CD4-positive, alpha-beta T cell (primary cell): Measurements from ENCODE around the gene SEPTIN11. TPM values are rescaled to one million over a fixed set of nuclear protein-coding genes. Genes with fewer than 3 reads are reported as not detected.
A peak's percentile ranks its signal among the peaks of the same experiment; 100 is the strongest.

ENCODE experiments used
- ATAC-seq: fragments of 200-7000 bp; cut with Tn5 transposase; one replicate; pipeline ENCODE4 v1.10.0; 2022; ENCODE audit warnings: mild to moderate bottlenecking; ENCODE audit not compliant: poor library complexity
- CTCF ChIA-PET: fragments of 350-600 bp; sonication (Branson Sonifier 250); formaldehyde crosslinking; loops from one replicate; lab custom pipeline; 2021; ENCODE audit warnings: antibody characterized with exemption, inconsistent platforms; lab: Charles Lee
- POLR2A ChIA-PET: fragments of 350-600 bp; sonication (Branson Sonifier 250); formaldehyde crosslinking; loops from one replicate; lab custom pipeline; 2021; ENCODE audit warnings: antibody characterized with exemption, inconsistent platforms; lab: Charles Lee
- DNase-seq, 14 experiments: peaks; one replicate each; pipeline ENCODE4 v3.0.0-alpha.2; 2013 to 2020; ENCODE audit warnings: mixed read lengths in 2 of 14
- H3K27ac ChIP-seq, 2 donors: one replicate each; pipeline versions ENCODE4 v1.5.1 to v1.7.0; 2013; ENCODE audit warnings: low read length in 2 of 2, low read depth in 1 of 2, mild to moderate bottlenecking in 1 of 2
- H3K27me3 ChIP-seq, 2 experiments: 1 replicate in 1 of 2; 2 replicates in 1 of 2; pipeline versions ENCODE4 v1.6.1 to v1.7.0; 2013; ENCODE audit warnings: low read length in 2 of 2, control low read depth in 1 of 2, mild to moderate bottlenecking in 1 of 2, moderate library complexity in 1 of 2; ENCODE audit not compliant: insufficient read depth in 2 of 2, control insufficient read depth in 1 of 2
- H3K36me3 ChIP-seq: one replicate; pipeline ENCODE4 v1.6.1; 2013; ENCODE audit warnings: low read length, control low read depth; ENCODE audit not compliant: insufficient read depth
- H3K4me1 ChIP-seq: one replicate; pipeline ENCODE4 v1.6.1; 2013; ENCODE audit warnings: low read length, control low read depth; ENCODE audit not compliant: insufficient read depth
- H3K4me3 ChIP-seq: one replicate; pipeline ENCODE4 v1.5.1; 2013; ENCODE audit warnings: mild to moderate bottlenecking, low read length, moderate library complexity
- H3K9me3 ChIP-seq, 2 experiments: 1 replicate in 1 of 2; 2 replicates in 1 of 2; pipeline versions ENCODE4 v1.6.1 to v1.7.0; 2013; ENCODE audit warnings: low read length in 2 of 2, mild to moderate bottlenecking in 2 of 2, control low read depth in 1 of 2, moderate library complexity in 1 of 2; ENCODE audit not compliant: control insufficient read depth in 1 of 2, insufficient read depth in 1 of 2
- H3K27ac Mint-ChIP-seq: one replicate; pipeline ENCODE4 v1.8.0; 2020; ENCODE audit warnings: mixed read lengths
- H3K27me3 Mint-ChIP-seq: one replicate; pipeline ENCODE4 v1.8.0; 2021; ENCODE audit warnings: mixed read lengths
- H3K36me3 Mint-ChIP-seq: one replicate; pipeline ENCODE4 v1.8.0; 2021; ENCODE audit warnings: low read depth, mixed read lengths
- H3K4me1 Mint-ChIP-seq: one replicate; pipeline ENCODE4 v1.8.0; 2021; ENCODE audit warnings: low read depth, mixed read lengths
- H3K4me3 Mint-ChIP-seq: one replicate; pipeline ENCODE4 v1.8.0; 2020; ENCODE audit warnings: mild to moderate bottlenecking, mixed read lengths
- H3K9me3 Mint-ChIP-seq: one replicate; pipeline ENCODE4 v1.8.0; 2020; ENCODE audit warnings: mixed read lengths
- intact Hi-C, 2 experiments: fragments of 100-400 bp; cut with DNase I in 1 of 2; cut with micrococcal nuclease in 1 of 2; formaldehyde crosslinking; loops; one replicate each; pipeline versions ENCODE4 v1.15.1 to v1.9.0; 2023 to 2025; cut with DNase I, micrococcal nuclease
- total RNA-seq, 174 experiments: library from RNA in 2 of 174; stranded (reverse) in 2 of 174; gene quantifications; one replicate each; pipeline ENCODE4 v1.2.3 and lab custom pipeline; 2021 to 2026
- TF ChIP-seq, protein P1 (sequence below): fragments of 200-600 bp; IDR thresholded peaks from one replicate; pipeline ENCODE4 v1.8.0; 2022; ENCODE audit warnings: antibody characterized with exemption, mild to moderate bottlenecking

SEPTIN11 gene
- total RNA-seq, 2 experiments from 2014 or later, result 8.1 to 9.4 TPM

DNA sequence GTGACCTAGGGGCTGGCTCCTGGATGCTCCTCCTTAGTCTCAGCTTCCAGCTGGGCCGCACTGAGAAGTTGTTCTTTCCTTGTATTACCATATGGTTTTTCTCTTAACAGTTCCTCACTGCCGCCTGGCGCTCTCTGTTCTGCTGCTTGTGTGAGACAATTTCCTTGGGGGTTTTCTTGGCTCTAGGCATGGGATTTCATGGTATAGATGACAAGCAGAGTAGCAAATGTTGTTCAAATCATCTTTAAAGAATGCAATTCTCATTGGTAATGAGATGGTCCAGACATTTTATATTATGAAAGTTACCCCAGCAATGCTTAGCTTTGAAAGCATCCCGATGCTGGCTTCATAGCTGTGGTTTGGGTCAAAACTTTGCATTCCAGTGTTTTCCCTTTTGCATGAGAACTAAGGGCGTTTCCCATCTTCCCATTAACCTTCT is 37.6 kb downstream of the SEPTIN11 start:
- H3K27me3 Mint-ChIP-seq, result no peaks in the 10 kb centered on the region
- no peak overlapping the region for H3K27ac ChIP-seq
- no peaks in the 10 kb centered on the region for H3K27me3 ChIP-seq
- ChIA-PET POLR2A (interaction anchor here (1.1 to 1.7 kb wide), 3 partner anchors 10 to 89 kb away, joined by 3 to 4 read pairs (median 4); no protein-coding TSS in a partner anchor), CTCF (interaction anchor here (1.2 kb wide), 1 partner anchor 20 kb away, joined by 3 read pairs; no protein-coding TSS in a partner anchor)
- no peaks in the 10 kb centered on the region for H3K36me3 ChIP-seq
- no peak overlapping the region for H3K4me3 ChIP-seq
- intact Hi-C loops, result loop anchor here in 1 of 2 experiments (5.0 to 10.0 kb wide), 3 partner anchors 35 to 772 kb away; partner anchors contain the start of gene SCARB2
- H3K36me3 Mint-ChIP-seq, result no peaks in the 10 kb centered on the region
- no peak for DNase-seq
- peaks cover 0 to 5% of the 10 kb centered on the region in 2 experiments for H3K9me3 ChIP-seq
- no peak overlapping the region for H3K27ac Mint-ChIP-seq
- H3K9me3 Mint-ChIP-seq, result no peaks in the 10 kb centered on the region
- H3K4me1 ChIP-seq, result peaks cover 63% of the 10 kb centered on the region
- peaks cover 94% of the 10 kb centered on the region for H3K4me1 Mint-ChIP-seq
- H3K4me3 Mint-ChIP-seq, result peak overlapping the region; percentile 25
- ATAC-seq, result no peak
- TF ChIP-seq, protein P1, sequence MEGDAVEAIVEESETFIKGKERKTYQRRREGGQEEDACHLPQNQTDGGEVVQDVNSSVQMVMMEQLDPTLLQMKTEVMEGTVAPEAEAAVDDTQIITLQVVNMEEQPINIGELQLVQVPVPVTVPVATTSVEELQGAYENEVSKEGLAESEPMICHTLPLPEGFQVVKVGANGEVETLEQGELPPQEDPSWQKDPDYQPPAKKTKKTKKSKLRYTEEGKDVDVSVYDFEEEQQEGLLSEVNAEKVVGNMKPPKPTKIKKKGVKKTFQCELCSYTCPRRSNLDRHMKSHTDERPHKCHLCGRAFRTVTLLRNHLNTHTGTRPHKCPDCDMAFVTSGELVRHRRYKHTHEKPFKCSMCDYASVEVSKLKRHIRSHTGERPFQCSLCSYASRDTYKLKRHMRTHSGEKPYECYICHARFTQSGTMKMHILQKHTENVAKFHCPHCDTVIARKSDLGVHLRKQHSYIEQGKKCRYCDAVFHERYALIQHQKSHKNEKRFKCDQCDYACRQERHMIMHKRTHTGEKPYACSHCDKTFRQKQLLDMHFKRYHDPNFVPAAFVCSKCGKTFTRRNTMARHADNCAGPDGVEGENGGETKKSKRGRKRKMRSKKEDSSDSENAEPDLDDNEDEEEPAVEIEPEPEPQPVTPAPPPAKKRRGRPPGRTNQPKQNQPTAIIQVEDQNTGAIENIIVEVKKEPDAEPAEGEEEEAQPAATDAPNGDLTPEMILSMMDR, result no peak

DNA sequence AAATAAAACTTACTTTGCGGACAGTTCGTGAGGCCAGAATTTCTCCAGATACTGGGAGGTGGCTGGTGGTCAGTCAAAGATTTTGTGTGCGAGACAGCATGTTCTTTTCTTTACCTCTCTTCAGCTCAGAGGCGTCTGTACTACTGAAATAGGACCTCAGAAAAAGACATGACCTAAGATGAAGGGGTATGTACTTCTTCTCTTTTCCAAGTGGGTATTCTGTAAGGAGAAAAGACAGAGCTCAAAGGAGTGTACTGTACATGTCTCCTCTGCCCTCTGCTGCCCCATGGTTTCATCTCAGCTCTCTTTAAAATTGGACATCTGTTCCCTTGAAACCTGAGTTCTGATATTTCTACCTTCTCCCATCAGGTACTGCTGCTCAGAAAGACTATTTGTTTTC is 38.1 kb downstream of the SEPTIN11 start:
- H3K27me3 ChIP-seq, result no peaks in the 10 kb centered on the region
- H3K27ac ChIP-seq, result no peak overlapping the region
- H3K9me3 ChIP-seq, result peaks cover 0 to 5% of the 10 kb centered on the region in 2 experiments
- Mint-ChIP-seq H3K4me3 (peak overlapping the region; percentile 25), H3K4me1 (peaks cover 94% of the 10 kb centered on the region), H3K27me3 (no peaks in the 10 kb centered on the region), H3K36me3 (no peaks in the 10 kb centered on the region), H3K9me3 (no peaks in the 10 kb centered on the region), H3K27ac (no peak overlapping the region)
- ATAC-seq, result no peak
- POLR2A ChIA-PET, result interaction anchor here (1.1 to 1.7 kb wide), 4 partner anchors 10 to 89 kb away, joined by 3 to 6 read pairs (median 4); no protein-coding TSS in a partner anchor
- peaks cover 61% of the 10 kb centered on the region for H3K4me1 ChIP-seq
- H3K4me3 ChIP-seq, result no peak overlapping the region
- TF ChIP-seq, protein P1, result no peak
- H3K36me3 ChIP-seq, result no peaks in the 10 kb centered on the region
- intact Hi-C loops, result loop anchor here (2.0 to 10.0 kb wide), 4 partner anchors 35 to 773 kb away; partner anchors contain the start of genes CCNG2 (in 1 of the 2) and SCARB2 (in 1 of the 2)
- CTCF ChIA-PET, result interaction anchor here (1.2 kb wide), 1 partner anchor 37 kb away, joined by 5 read pairs; the partner anchor contains the start of gene SEPTIN11
- DNase-seq, result no peak

DNA sequence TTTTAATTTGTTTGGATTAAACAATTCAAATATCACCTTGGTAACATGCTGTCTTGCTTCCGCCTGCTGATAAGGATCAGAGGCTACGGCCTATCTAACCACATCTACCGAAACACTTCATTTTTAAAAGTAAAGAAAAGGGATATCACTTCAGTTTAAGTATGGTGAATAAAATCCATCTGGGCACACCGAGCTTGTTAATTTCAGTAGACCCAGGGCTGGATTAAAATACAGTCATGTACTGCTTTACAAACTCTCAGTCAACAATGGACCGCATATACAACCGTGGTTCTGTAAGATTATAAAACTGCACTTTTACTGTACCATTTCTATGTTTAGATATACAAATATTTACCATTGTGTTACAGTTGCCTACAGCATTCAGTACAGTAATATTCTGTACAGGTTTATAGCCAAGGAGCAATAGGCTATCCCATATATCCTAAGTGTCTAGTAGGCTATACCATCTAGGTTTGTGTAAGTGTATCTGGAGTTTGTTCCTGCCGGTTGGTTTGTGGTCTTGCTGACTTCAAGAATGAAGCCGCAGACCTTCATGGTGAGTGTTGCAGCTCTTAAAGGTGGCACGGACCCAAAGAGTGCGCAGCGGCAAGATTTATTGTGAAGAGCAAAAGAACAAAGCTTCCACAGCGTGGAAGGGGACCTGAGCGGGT is 40.0 kb downstream of the SEPTIN11 start:
- Histone ChIP-seq H3K27me3 (no peaks in the 10 kb centered on the region), H3K4me1 (peaks cover 61% of the 10 kb centered on the region), H3K4me3 (peak overlapping the region; percentile 40), H3K36me3 (no peaks in the 10 kb centered on the region), H3K9me3 (peaks cover 0 to 5% of the 10 kb centered on the region in 2 experiments), H3K27ac (peak overlapping the region in 1 of 2 donors; percentile 58)
- Mint-ChIP-seq H3K4me3 (peak overlapping the region; percentile 84), H3K4me1 (peaks cover 95% of the 10 kb centered on the region), H3K9me3 (no peaks in the 10 kb centered on the region), H3K27me3 (no peaks in the 10 kb centered on the region), H3K27ac (peak overlapping the region; percentile 84), H3K36me3 (no peaks in the 10 kb centered on the region)
- CTCF ChIA-PET, result interaction anchor here (1.0 to 1.6 kb wide), 3 partner anchors 18 to 214 kb away, joined by 4 read pairs; no protein-coding TSS in a partner anchor
- peak; percentile 34 to 90 (median 58) for DNase-seq
- ATAC-seq, result peak; percentile 52
- intact Hi-C loops, result loop anchor here (1.0 to 10.0 kb wide), 6 partner anchors 37 to 1267 kb away; partner anchors contain the start of genes CCNG2 (in 1 of the 2), SCARB2 (in 1 of the 2) and USO1 (in 1 of the 2)
- POLR2A ChIA-PET, result interaction anchor here (0.7 to 2.2 kb wide), 10 partner anchors 11 to 87 kb away, joined by 3 to 9 read pairs (median 4); partner anchors contain the start of gene SEPTIN11
- TF ChIP-seq, protein P1, result no peak
